Prostate gland (tissue), 2 donors: ENCODE data around the gene ETFBKMT.

Experiments used
- POLR2A ChIP-seq: fragments of 450-650 bp; IDR thresholded peaks from one replicate; pipeline ENCODE4 v1.6.1; 2016; ENCODE audit warnings: antibody characterized with exemption, mild to moderate bottlenecking
- POLR2AphosphoS5 ChIP-seq: sonication (generic); formaldehyde crosslinking; IDR thresholded peaks from one replicate; pipeline ENCODE4 v1.6.1; 2017; ENCODE audit warnings: antibody characterized with exemption
- TF ChIP-seq, protein P1 (sequence below), 4 experiments: fragments of 200-600 bp in 2 of 4; fragments of 450-650 bp in 2 of 4; sonication (generic) in 2 of 4; IDR thresholded peaks; 1 replicate in 3 of 4; 2 replicates in 1 of 4; pipeline ENCODE4 v1.5.1; 2016 to 2019; ENCODE audit warnings: antibody characterized with exemption in 4 of 4, mild to moderate bottlenecking in 2 of 4, moderate library complexity in 2 of 4

- TF ChIP-seq, protein P1, sequence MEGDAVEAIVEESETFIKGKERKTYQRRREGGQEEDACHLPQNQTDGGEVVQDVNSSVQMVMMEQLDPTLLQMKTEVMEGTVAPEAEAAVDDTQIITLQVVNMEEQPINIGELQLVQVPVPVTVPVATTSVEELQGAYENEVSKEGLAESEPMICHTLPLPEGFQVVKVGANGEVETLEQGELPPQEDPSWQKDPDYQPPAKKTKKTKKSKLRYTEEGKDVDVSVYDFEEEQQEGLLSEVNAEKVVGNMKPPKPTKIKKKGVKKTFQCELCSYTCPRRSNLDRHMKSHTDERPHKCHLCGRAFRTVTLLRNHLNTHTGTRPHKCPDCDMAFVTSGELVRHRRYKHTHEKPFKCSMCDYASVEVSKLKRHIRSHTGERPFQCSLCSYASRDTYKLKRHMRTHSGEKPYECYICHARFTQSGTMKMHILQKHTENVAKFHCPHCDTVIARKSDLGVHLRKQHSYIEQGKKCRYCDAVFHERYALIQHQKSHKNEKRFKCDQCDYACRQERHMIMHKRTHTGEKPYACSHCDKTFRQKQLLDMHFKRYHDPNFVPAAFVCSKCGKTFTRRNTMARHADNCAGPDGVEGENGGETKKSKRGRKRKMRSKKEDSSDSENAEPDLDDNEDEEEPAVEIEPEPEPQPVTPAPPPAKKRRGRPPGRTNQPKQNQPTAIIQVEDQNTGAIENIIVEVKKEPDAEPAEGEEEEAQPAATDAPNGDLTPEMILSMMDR (IDR thresholded peaks at IDR 0.05) = no peak
- TF ChIP-seq POLR2A (no peak), POLR2AphosphoS5 (no peak)
These were observed 27.7 kb upstream of the ETFBKMT start for GRCh38 chr12:31631809-31632208.
